Stimulated activated CD8-positive, alpha-beta memory T cell treated with anti-CD3 and anti-CD28 coated beads, Interleukin-15, amount 100 ng/mL, for 24 hours (primary cell): ENCODE measurements around the gene BTG4.

ENCODE experiments used
- DNase-seq: peaks from one replicate; pipeline ENCODE4 v3.0.0-alpha.2; 2020; ENCODE audit warnings: low read depth

Gene BTG4

DNA sequence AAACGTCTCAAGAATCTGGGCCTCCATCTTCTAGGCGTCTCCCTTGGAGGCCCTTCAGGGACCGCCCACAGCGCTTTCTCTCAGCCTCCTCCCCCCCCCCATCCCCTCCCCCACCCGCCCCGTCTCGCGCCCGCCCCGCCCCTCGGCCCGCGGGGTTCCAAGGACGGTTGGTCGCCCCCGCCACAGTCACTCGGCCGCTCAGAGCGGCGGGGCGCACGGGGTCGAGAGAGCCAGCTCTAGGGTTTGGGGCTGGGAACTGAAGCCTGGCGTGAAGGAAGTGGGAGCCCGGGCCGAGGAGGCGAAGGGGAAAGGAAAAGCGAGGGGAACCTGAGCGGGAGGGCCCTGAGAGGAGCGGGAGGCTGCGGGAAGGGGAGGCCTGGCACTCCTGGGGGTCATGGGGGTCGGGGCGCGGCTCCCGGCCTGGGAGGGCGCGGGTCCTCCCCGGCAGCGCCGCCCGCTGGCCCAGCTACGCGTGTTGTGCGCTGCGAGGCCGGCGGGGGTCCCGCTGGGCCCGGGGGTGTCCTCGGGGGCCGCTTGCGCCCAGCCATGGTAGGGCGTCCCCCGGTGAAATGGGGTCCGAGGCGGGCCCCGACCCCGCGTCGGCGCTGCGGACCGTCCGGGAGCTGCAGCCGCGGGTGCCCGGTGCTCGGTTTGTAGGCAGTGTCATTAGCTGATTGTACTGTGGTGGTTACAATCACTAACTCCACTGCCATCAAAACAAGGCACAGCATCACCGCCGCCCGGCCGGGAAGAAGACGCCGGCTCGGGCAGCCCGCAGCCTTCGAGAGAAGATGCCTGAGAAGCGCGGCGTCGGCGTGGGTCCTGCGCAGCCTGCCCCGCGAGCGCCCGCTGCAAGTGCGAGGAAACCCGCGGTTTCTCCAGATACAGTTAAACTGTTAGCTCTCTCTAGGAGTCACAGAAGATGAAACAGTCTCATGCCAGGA lies at the start of gene BTG4:
Gene BTG4 (minus strand): TSS at position 91 of the 944 bp plus-strand sequence. CDS start 13,610 bp downstream, outside the sequence.
- DNase-seq = peak; percentile 4

DNA sequence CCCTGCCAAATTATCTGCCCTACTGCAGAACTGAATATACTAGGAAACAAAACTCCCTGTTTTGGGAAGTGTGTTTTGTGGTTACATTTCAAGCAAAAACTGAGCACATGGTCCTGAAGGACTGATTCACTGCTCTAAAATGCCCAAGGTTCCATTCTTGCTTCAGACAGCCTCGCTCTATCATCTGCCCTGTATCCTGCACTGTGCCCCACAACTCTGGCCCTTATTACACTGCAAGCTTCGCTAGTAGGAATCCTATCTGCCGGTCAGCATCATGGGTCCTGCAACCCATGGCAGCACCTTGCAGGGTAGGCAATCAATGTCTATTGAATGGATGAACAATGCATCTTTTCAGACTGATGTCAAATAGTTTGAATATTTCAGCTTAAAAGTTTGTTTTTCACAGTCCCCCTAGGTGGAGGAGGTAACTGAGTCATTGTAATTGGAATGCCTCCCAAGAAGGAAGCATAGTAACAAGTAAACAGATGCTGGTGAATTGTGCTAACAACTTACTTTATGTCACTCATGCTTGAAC lies 49.7 kb upstream of the BTG4 start:
- no peak for DNase-seq

DNA sequence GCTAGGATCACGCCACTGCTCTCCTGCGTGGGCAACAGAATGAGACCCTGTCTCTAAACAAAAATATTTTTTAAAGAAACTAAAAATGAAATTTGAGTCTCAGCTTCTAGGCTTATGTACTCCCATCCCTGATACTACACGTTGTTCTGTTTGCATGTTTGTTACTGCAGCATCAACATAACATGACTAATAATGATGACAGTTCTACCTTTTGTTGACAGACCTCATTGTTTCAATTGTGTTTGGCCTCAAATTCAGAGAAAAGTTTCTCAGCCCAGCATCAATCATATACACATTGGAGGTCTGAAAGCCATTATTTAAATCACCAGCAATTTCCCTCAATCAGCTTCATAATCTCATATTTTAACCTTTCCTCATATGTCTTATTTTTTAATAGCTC lies 49.1 kb upstream of the BTG4 start:
- DNase-seq = no peak

DNA sequence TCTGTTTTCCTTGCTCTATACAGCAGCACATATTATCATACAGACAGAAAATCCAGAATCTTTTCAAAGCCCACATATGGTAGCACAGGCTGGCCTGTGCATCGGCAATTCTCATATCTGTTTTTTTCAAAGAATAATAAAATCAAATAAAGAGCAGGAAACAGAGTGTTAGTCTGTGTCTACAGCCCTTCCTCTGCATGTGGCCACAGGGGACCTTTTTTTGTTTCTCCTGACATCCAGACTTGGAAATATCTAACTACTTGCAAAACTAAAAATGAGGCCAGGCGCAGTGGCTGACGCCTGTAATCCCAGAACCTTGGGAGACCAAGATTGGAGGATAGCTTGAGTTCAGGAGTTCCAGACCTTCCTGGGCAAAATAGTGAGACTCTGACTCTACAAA lies 48.6 kb upstream of the BTG4 start:
- no peak for DNase-seq

DNA sequence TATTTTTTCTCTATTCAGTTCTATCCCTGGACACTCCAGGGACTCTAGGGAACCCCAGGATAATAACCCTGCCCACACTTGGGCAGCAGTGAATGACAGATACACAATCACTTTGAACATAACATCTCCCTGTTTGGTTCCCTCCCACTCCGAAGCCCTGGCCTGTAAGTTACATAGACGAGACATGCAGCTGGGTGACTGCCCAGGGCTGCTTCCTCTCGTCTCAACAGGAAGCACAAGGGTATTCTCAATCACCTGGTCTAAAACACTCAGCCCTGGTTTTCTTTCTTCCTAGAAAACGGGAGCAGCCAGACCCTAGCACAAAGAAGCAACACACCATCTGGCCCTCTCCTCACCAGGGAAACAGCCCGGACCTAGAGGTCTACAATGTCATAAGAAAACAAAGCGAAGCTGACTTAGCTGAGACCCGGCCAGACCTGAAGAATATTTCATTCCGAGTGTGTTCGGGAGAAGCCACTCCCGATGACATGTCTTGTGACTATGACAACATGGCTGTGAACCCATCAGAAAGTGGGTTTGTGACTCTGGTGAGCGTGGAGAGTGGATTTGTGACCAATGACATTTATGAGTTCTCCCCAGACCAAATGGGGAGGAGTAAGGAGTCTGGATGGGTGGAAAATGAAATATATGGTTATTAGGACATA lies 47.7 kb upstream of the BTG4 start:
- DNase-seq = no peak

DNA sequence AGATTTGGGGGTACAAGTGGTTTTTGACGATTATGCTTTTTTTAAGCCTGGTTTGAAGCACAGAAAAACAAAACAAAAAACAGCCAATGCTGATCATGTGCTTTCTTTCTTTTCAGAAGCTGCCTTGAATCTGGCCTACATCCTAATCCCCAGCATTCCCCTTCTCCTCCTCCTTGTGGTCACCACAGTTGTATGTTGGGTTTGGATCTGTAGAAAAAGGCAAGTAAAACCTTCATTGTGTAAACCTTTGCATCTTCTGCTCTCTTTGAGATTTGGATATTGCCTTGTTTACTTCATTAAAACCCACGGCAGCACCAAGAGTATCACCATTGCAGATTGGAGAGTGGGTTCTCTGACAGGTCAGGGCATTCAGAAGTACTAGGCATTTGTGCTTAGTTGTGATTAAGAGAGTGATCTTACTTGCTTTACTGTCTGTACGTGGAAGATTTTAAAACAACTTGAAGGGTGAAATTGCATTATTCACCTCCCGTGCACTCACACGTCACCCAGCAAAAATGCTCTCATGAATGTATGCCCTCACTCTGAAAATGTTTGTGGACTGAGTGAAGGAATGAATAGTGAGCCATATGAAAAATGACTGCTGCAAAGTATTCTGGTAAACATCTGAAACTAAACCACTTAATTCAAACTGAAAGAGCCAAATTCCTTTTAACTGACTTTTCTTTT lies 45.4 kb upstream of the BTG4 start:
- no peak for DNase-seq

DNA sequence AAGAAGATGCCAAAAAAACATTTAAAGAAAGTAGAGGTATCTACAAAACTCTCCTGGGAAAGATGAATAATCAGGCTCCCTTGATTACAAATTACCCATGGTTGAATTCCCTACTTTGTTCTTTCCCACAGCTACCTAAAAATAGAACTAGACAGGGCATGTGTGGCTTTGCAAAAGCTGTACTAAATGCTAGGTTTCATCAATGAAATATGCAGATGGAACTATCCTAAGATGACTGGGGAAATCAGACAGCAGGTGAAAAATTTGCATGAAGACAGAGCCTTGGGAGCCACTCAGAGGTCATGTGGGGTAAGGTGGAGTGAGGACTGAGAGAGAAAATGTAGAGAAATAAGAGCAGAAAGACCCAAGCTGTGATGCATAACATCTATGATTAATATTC lies 43.1 kb upstream of the BTG4 start:
- no peak for DNase-seq

DNA sequence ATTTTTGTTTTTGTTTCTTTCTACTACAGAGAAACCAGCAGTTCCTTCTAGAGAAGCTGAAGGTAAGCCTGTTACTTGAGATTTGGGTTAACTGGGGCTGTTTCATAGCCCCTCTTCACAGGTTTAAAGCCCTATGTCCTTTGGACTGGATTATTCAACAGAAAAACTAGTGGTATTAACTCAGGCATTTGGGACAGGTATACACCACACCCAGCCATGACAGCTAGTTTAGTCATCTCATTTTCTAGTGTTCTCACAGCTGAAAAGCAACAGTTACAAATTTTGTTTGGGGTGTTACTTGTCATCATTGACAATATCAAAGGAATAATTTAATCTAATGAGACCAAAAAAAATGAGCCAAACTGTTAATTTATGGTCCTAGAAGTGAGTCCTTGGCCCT lies 42.3 kb upstream of the BTG4 start:
- no peak for DNase-seq

DNA sequence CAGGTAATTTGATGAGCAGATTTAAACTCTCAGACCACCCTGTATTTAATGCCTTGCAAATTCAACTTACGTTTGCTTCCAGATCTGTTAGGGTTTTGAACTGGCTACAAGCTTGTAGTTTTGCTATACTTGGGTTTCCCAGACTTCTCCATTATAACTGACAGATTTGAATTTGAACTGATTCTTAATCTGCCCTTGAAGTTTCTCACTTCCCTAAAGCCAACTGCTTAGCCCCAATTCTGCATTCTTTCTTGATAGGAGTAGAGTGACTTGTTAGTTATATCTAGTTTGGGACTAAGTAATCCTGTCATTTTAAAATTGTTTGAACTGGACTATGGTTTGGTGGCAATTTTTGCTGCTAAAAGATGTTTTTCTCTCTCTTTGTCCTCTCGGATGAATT lies 38.1 kb upstream of the BTG4 start:
- DNase-seq = no peak

DNA sequence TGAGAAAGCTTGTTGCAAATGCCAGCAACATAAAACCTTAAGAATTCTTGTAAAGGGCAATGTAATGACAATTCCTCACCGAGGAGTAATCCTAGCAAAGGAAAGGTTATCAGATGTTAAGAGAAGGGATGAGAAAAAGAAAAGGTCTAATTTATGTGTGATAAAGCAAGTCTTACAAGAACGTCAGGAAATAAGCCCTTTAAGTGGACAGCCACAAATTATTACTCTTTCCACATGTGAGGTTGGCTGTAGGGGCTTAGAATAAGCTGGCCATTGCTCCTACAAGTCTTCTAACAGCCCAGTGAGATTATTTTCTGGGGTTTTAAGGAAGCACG lies 37.6 kb upstream of the BTG4 start:
- no peak for DNase-seq

DNA sequence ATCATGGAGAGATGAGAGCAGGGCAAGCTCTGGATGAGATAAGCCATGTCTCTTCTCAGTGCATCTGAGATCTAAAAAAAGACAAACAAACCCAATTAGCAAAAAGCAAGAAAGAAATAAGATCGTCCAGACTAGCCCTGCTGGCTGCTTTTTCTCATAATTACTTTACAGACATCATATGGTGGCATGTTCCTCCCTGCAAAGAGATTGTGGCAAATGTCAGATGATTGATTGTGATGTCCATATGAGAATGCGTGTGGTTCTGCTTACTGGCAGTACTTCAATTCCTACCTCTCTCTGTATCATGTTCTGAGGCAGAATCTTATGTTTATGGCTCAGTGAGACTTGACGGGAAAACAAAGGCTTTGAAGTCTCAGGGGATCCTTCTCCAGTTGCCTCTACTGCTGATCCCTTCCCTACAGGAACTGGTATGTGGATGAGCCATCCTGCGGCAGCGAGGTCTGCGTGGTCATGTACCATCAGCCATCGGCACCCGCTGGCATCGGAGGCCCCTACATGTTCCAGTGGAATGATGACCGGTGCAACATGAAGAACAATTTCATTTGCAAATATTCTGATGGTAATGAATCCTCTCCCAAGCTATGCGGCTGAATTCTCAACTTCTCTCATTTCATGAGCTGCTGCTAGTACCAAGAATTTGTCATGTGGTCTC lies 37.1 kb upstream of the BTG4 start:
- DNase-seq = no peak

DNA sequence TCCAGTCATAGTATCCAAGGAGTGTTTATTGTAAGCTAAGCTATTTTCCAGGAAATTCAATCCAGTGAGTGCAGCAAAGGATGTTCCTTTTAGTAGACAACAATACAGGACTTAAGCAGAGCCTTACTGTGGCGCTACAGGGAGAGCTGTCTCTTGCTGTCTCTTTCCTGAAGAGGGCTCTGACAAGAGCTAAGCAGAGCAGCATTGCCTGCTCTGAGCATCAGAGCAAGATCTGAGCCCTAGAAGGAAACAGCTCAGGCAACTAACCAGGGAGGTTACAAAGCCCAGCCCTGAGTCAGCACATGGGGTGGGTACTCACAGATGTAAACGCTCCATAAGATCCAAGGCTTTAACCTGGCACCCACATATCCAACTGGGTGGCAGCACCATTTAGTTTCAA lies 36.3 kb upstream of the BTG4 start:
- no peak for DNase-seq

DNA sequence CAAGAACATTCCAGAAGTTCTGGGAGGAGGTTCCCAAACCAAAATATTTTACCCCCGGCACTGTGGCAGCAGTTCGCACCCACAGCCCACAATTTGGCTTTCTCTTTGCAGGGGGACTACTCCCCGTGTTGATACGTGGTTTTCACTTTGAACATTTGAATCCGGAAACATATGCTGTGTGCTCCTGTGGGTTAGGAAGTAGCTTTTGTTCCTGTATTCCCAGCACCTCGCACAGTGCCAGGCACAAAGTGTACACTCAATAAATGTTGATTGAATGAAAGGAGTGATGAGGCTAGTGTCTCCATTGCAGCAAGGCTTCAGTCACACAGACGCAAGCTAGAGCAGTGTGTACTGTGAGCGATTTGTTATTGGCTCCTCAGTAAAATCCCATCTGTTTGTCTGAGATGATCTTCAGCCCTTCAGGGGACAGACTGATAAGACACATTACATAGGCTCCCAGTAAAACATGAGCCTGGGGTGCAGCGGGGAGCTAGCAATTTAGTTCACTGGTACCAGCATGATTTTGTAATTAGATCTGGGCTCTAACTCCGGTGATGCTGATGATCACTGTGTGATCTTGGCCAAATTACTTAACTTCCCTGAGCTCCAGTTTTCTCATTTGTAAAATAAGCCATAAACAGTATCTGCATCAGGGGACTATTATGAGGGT lies 30.6 kb upstream of the BTG4 start:
- DNase-seq = no peak

DNA sequence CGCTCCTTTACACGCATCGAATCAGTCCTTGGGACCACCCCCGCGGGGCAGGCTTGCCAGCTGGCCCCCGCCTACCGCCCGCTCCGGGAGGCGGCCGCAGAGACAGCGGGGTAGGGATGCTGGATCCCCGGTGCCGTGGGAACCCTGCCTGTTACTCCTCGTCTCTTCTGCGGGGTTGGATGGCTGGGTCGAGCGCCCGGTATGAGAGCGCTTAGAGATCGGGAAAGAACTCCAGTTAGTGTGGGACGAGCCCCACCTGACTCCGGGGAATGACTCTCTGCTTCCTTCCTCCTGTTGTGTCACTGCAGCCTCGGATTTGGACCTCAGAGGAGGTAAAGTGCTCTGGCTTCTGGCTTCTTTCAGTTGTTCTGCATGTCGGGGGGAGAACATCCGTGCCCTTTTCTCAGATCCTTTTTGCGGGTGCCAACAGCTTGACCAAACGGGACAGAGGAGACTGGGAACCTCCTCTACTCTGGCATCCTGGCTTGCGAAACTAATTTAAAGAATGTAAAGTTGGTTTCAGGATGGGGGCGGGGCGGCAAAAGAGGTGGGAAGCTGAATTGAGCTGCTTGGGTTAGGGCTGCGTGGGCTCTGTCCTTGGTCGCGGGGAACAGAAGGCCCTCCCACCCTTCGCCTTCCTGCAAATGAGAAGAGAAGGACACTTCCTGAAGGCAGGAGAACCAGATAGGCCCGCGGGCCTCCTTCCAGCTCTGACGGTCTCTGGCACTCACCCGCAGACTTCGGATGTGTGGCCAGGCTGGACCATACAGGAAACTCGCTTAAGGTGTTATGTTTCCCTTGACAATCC lies 29.3 kb upstream of the BTG4 start:
- DNase-seq = no peak

DNA sequence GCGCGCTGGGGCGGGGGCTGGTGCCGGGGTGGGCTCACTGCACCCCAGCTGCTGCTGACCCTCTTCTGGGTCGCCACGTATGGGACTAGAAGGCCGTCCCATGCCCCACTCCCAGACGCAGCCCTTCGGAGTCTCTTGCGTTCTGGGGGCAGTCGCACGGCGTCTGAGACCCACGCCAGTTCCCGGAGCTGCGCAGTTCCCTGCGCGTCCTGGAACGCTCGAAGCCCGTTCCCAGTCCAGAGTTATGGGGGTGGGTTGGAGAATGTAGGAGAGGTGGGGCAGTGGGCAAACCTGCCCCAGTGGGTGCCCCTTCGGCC lies 28.7 kb upstream of the BTG4 start:
- no peak for DNase-seq

DNA sequence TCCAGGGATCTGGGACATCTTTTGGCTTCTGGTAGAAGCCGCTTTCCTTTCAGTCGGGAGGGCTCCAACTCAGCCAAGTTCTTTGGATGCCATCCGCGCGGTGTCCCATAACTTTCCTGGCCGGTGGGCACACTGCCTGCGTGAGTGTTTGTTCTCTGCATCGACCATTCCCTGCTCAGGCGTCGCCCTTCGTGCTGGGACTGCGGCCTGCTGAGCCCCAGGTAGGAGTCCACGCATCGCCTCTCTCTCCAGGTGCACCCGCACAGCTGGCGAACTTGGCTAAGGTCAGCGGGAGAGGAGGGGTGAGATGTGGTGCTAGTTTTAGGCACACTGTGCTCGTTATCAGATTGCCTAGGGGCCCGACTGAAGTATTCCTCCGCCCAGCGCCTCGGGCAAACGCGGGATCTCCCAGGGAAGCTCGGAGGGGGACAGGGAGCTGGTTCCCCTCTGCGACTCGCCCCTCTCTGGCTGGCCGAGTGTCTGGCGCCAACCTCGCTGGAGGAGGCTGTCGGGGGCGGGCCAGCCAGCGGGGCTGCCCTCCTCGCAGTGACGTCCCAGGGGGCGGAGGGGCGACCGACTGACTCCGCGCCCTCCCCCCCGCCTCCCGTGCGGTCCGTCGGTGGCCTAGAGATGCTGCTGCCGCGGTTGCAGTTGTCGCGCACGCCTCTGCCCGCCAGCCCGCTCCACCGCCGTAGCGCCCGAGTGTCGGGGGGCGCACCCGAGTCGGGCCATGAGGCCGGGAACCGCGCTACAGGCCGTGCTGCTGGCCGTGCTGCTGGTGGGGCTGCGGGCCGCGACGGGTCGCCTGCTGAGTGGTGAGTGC lies 28.1 kb upstream of the BTG4 start, which contains the start of gene LAYN:
Gene LAYN (plus strand): TSS at position 607 of the 823 bp plus-strand sequence. CDS start 124 bp downstream, at position 731.
- DNase-seq = no peak

DNA sequence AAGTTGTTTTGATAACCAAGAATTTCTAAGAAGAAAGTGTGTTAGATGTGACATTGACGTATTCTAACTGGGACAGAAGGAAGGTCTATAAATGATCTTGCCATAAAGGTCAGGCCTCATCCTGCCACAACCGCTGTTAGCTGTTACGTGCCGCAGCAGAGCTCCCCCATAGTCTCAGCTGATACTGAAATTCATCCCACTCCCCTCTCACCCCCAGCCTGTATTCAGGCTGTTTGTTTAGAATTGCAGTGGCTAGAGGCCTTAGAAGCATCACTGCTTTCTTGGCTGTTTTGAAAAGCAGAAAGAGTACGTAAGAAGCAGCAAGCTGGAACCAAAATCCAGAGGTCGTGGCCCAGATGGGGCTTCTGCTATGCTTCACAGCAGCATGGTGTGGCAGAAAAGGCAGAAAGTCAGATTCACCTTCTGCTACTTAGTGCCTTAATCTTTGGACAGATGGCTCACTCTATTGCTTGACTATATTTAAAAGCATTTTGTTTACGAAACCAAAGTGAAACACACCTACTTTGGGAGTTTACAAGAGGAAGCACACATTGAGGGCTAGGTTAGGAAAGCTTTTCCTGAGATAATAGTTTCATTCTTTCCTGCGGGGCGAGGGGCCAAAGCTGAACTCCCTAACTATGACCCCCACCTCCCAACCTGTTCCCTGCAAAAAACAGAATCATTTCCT lies 27.4 kb upstream of the BTG4 start:
- no peak for DNase-seq

DNA sequence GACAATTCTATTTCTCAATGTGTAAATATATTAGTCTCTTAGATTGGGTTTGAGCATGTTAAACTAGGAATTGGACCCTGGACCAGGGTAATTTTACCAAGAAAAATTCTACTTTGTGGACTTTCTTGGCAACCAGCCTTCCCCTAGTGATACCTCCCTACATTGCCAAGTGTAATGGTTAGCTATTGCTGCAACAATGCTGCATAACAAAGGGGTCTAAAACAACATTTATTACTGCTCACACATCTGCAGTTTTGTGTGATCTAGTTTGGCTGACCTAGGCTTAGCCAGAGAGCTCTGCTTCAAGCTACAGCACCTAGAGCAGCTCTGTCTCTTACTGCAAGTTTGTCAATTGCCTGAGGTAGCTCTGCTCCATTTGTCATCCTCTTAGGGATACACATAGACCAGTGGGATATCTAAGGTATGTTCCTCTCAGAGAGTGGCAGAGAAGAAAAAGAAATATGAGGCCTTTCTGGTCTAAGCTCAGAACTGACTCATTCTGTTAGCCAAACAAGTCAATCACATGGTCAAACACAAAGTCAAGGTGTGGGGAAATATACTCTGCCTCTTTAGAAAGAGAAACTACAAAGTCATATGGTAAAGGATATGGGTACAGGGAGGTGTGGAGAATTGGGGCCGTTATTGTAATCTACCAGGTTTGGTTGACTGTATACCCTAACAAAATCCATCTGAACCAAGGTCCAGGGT lies 26.4 kb upstream of the BTG4 start:
- no peak for DNase-seq
